GM21737 (cell line): ENCODE results near the gene GNG8.

Experiments used
- ATAC-seq: cut with Tn5 transposase; IDR thresholded peaks from one replicate; pipeline ENCODE4 v1.9.1; 2021; ENCODE audit warnings: mild to moderate bottlenecking, moderate library complexity; ENCODE audit not compliant: unreplicated experiment

The GNG8 gene

GRCh38 chr19:46605356-46605821 lies 30.6 kb downstream of the GNG8 start:
- ATAC-seq: no peak

- ATAC-seq: no peak
Observed at GRCh38 chr19:46604781-46605355, 31.1 kb downstream of the GNG8 start.

- no peak for ATAC-seq
Observed at GRCh38 chr19:46603752-46604231, 32.2 kb downstream of the GNG8 start.

- no peak for ATAC-seq
Observed at GRCh38 chr19:46603195-46603637, 32.8 kb downstream of the GNG8 start.

GRCh38 chr19:46602392-46603194 lies 33.4 kb downstream of the GNG8 start:
- ATAC-seq: no peak

GRCh38 chr19:46601318-46602224 lies 34.4 kb downstream of the GNG8 start, which contains the start of gene CALM3:
TSS of gene CALM3 (plus strand) at chr19:46601330. CDS start at chr19:46601435, 105 bp downstream.
- no peak for ATAC-seq

- ATAC-seq: peak; percentile 68
Observed at GRCh38 chr19:46600384-46601317, 35.4 kb downstream of the GNG8 start.

- ATAC-seq: no peak
Observed at GRCh38 chr19:46599716-46600373, 36.2 kb downstream of the GNG8 start.

- no peak for ATAC-seq
Observed at GRCh38 chr19:46598372-46598917, 37.6 kb downstream of the GNG8 start.

- ATAC-seq: no peak
Observed at GRCh38 chr19:46596008-46596407, 40.0 kb downstream of the GNG8 start.

GRCh38 chr19:46591870-46592269 lies 44.1 kb downstream of the GNG8 start:
- no peak for ATAC-seq

- ATAC-seq: no peak
Observed at GRCh38 chr19:46591254-46591653, 44.7 kb downstream of the GNG8 start.

- ATAC-seq: no peak
Observed at GRCh38 chr19:46587861-46588260, 48.1 kb downstream of the GNG8 start.

- no peak for ATAC-seq
Observed at GRCh38 chr19:46586294-46586693, 49.7 kb downstream of the GNG8 start.

- no peak for ATAC-seq
Observed at GRCh38 chr19:46585539-46585938, 50.5 kb downstream of the GNG8 start.
